GM18517 (cell line): Measurements from ENCODE around the gene TARDBP.
"Not testable (repeated sequence)": the region's sequence is repeated elsewhere in the genome, so short reads cannot be mapped to it uniquely, and the experiment has no call there.

Experiments
- ATAC-seq: cut with Tn5 transposase; IDR thresholded peaks from one replicate; pipeline ENCODE4 v1.9.1; 2021; ENCODE audit warnings: mild to moderate bottlenecking, moderate library complexity; ENCODE audit not compliant: unreplicated experiment

Gene TARDBP

DNA sequence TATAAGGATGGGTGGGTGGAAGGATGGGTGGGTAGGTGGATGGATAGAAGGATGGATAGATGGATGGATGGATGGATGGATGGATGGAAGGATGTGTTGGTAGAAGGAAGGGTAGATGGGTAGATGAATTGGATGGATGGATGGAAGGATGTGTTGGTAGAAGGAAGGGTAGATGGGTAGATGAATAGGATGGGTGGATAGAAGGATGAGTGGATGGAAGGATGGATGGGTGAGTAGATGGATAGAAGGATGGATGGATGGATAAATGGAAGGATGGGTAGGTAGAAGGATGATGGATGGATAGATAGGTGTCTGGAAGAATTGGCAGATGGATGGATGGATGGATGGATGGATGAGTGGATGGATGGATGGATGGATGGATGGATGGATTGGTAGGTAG, 28.6 kb downstream of the TARDBP start:
- ATAC-seq, result no peak

GRCh38 chr1:11042065-11042464, 29.6 kb downstream of the TARDBP start:
- ATAC-seq, result no peak

- ATAC-seq, result no peak
Observed at GRCh38 chr1:11042995-11043874, 30.8 kb downstream of the TARDBP start.

- ATAC-seq, result no peak
Observed at GRCh38 chr1:11044086-11044848, 31.8 kb downstream of the TARDBP start.

- no peak for ATAC-seq
Observed at GRCh38 chr1:11044849-11045427, 32.5 kb downstream of the TARDBP start.

GRCh38 chr1:11045428-11046269, 33.2 kb downstream of the TARDBP start:
- ATAC-seq, result no peak

DNA sequence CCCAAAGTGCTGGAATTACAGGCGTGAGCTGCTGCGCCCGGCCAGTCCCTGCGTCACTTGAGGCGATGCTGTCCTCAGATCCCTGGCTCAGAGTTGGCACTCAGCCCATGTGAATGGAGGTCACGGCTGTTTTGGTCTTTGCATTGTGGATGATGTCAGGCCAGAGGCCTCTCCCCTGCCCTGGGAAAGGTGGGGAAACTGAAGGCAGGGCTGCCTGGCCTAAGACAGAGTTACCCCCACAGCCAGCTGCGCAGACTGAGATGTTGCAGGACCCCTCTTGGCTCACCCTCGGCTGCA, 33.8 kb downstream of the TARDBP start:
- no peak for ATAC-seq

GRCh38 chr1:11046625-11047365, 34.3 kb downstream of the TARDBP start, which contains the start of gene MASP2:
TSS of gene MASP2 (minus strand) at chr1:11047239. CDS start at chr1:11047207, 32 bp downstream.
- no peak for ATAC-seq

DNA sequence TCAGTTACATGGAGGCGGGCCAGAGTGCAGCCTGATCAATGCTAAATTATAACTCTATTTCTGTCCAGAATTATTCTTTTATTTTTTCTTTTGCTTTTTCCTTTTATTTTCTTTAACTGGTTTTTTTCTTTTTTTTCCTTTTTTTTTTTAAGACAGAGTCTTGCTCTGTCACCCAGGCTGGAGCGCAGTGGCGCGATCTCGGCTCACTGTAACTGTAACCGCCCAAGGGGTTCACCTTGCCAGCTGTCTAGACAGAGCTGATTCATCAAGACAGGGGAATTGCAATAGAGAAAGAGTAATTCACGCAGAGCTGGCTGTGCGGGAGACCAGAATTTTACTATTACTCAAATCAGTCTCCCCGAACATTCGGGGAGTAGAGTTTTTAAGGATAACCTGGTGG, 38.7 kb downstream of the TARDBP start:
- not testable (repeated sequence) for ATAC-seq

- no peak for ATAC-seq
Observed at GRCh38 chr1:11051781-11052511, 39.5 kb downstream of the TARDBP start.

DNA sequence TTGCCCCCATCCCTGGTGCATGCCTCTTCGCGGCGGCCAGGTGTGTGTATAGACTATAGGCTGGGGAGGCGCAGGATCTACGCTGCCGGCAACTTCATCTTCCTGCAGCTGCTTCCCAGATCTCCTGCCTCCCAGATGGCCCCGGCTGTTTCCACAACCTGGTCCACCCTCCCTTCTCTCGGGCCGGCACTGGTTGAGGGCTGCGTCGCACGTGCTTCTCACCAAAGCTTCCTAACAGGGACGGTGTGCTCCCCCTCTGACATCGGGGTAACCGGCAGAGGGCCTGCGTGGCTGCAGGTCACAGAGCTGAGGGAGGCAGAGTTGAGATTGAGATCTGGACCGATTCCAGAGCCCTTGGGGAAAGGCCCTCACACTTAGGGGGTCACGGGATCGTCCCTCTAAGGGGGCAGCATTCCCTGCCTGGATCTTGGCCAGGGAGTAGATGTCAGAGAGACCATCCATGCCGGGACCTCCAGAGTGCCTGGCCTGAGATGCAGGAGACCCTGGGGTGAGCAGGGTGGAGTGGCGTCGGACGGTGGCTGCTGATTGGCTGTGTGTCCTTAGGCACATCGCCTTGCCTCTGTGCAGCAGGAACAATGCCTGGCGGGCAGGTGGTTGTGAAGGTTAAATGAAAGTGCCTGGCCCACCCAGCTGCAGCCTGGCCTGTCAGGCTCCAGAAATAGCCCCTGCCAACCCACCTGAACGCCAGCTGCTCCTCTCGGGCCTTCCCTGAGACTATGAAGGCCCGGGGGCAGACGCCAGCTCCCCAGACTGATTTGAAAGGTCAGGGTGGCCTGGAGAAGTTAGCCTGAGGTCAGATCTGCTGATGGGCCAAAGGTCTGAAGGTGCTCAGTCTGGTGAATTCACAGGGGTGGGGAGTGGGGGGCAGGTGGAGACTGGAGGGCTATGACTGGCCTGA, 40.6 kb downstream of the TARDBP start:
- no peak for ATAC-seq

- no peak for ATAC-seq
Observed at GRCh38 chr1:11053758-11054137, 41.3 kb downstream of the TARDBP start.

DNA sequence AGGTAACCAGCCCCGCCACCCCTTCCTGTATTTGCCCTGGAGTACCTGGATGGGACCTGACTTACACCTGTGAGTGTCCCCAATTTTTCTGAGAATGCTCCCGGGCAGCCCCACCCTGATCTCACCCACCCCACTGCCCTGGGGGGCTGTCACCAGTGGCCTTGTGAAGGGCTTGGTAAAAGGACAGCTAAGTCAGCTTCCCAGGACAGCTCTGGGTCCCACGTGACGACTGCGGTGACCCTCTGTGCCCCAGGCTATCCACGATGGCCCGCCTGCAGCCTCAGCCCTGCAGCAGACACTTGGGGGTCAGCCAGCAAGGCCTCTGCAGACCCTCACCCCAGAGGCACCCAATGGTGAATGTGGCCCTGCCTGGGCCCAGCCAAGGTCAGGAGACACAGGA, 41.7 kb downstream of the TARDBP start:
- no peak for ATAC-seq

DNA sequence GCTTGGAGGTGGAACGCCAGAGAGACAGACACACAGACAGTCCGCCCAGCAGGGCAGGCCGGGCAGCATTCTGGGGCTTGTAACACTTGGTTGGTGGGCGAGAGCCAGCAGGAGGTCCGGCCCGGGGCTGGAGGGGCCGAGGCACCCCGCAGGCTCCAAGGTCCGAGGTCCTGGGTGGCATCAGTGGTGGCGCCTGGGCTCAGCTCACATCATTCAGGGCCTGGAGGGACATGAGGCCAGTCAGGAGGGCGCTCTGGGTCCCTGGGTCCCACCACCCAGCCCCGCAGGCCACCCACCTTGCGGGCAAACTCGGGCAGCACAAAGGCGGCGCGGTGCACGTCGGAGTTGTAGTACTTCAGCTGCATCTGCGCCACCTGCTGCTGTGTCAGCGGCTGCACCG, 42.2 kb downstream of the TARDBP start:
- ATAC-seq, result no peak

DNA sequence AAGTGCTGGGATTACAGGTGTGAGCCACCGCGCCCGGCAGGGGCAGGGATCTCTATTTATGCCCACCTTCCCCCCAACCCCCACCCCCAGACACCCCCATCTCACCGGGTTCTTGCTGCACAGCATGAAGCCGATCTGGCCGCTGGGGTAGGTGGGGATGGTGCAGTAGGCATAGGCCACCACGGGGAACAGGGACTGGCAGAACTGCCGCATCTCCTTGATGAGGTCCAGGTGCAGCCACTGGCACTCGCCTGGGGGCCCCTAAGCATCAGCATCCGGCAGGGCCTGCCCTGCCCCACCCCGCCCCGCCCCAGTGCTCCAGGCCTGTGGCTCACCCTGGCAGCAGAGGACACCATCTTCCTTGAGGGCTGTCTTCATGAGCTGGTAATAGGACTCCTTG, 43.2 kb downstream of the TARDBP start:
- no peak for ATAC-seq

DNA sequence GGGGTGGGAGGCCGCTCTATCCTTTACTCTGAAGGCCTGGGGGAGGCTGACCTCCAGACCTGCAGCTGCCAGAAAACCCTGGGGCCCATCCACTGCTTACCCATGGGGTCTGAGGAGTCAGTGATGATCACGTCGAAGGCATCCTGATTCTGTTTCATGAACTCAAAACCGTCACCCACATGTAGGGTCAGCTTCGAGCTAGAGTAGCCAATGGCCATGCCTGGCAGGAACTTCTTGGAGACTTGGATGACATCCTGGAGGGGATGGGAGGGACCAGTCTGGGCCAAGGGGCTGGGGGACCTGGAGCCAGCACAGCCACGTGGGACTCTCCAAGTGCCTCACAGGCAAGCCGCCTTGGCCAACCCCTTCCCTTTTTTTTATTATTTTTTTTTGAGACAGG, 44.0 kb downstream of the TARDBP start:
- no peak for ATAC-seq

DNA sequence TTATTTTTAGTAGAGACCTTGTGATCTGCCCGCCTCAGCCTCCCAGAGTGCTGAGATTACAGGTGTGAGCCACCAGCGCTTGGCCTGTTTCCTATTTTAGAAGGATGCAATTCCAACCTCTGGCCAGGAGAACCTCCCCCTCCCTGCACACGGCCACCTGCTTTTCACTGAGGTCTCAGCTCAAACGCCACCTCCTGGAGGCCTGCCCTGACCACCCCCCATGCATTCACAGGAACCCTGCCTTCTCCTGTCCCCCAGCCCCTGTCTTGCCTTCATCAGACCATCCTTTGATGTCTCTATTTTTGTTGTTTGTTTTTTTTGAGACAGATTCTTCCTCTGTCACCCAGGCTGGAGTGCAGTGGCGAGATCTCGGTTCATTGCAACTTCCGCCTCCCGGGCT, 45.0 kb downstream of the TARDBP start:
- ATAC-seq, result no peak

DNA sequence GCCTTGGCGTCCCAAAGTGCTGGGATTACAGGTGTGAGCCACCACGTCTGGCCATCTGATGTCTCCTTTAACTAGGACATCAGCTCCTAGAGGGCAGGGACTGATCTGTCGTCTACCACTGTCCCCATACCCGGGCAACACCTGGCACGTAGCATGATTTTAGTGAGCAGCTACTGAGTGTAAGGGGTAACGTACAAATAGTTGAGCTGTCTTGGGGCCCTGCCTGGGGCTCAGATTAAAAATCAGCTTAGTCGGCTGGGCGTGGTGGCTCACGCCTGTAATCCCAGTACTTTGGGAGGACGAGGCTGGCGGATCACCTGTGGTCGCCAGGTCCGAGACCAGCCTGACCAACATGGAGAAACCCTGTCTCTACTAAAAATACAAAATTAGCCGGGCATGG, 45.6 kb downstream of the TARDBP start:
- ATAC-seq, result no peak
